Measurements from ENCODE around the gene CCT8L2.
A peak's percentile ranks its signal among the peaks of the same experiment; 100 is the strongest.
"Not testable (repeated sequence)": the region's sequence is repeated elsewhere in the genome, so short reads cannot be mapped to it uniquely, and the experiment has no call there.

- TF ChIP-seq CTCF (conservative IDR thresholded peaks at IDR 0.05; ENCODE audit: low read depth in 2 of 2); REST (IDR thresholded peaks at IDR 0.05; ENCODE audit: unreplicated experiment); EZH2phosphoT487 (IDR thresholded peaks at IDR 0.05; ENCODE audit: unreplicated experiment); STAT1 (IDR thresholded peaks at IDR 0.05; ENCODE audit: unreplicated experiment); CREB1 (CRISPR knock-in tag; IDR thresholded peaks at IDR 0.05; ENCODE audit: low read depth); POLR2AphosphoS5 (IDR thresholded peaks at IDR 0.05; ENCODE audit: low read depth); JUNB (IDR thresholded peaks at IDR 0.05; ENCODE audit: unreplicated experiment); NANOG (IDR thresholded peaks at IDR 0.05; ENCODE audit: borderline replicate concordance): not testable (repeated sequence)
- peak; percentile 66 for TF ChIP-seq EZH2 (IDR thresholded peaks at IDR 0.05; ENCODE audit: low read depth, unreplicated experiment)
These were observed 10.3 kb upstream of the CCT8L2 start for GRCh38 chr22:16602728-16603447.
